GM15510 (cell line): ENCODE data around the gene TTC28.

Experiments used
- POLR2A ChIP-seq: IDR thresholded peaks from 3 replicates; pipeline ENCODE4 v1.6.1; 2011; ENCODE audit warnings: borderline replicate concordance; ENCODE audit not compliant: insufficient read length; ENCODE audit errors: extremely low read depth

The TTC28 gene

GRCh38 chr22:28198692-28199091, 480.9 kb downstream of the TTC28 start:
- no peak for TF ChIP-seq POLR2A

GRCh38 chr22:28188178-28188879, 491.3 kb downstream of the TTC28 start:
- no peak for TF ChIP-seq POLR2A

GRCh38 chr22:28187612-28188011, 492.0 kb downstream of the TTC28 start:
- no peak for TF ChIP-seq POLR2A

DNA sequence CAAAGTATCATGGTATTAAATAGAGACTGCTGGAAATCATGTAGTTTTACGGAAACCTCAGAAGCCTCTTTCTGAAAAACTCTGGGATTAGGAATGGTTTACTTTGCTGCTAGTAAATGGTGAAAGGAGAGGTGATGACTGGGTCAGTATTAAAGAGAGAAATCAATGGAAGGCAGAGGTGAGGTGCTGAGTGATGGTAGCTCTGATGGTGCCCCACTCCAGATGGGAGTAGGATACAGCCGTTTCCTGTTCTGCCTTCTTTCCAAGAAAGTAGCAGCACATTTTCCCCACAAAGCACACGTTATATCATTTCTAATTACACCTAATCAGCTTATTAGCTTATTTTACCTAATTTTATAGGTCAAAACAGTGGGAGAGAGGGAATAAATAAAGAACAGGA, 493.0 kb downstream of the TTC28 start:
- no peak for TF ChIP-seq POLR2A

DNA sequence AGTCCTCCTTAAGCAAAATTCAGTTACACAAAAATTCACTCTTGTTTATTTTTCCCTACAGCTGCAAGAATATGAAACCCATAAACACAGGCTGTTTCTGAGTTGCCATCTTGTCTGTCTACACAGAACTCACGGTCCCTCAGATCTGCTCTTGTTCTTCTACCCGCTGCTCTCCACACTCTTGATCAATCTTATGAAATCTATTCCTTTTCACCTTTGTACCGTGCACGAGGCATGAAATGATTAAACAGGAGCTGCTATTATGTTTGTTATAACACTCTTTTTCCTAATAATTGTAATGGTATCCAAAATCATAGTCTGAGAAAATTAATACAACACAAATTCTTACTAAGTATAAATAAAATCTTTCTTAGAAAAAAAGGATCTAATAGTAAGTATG, 494.5 kb downstream of the TTC28 start:
- TF ChIP-seq POLR2A, result no peak

DNA sequence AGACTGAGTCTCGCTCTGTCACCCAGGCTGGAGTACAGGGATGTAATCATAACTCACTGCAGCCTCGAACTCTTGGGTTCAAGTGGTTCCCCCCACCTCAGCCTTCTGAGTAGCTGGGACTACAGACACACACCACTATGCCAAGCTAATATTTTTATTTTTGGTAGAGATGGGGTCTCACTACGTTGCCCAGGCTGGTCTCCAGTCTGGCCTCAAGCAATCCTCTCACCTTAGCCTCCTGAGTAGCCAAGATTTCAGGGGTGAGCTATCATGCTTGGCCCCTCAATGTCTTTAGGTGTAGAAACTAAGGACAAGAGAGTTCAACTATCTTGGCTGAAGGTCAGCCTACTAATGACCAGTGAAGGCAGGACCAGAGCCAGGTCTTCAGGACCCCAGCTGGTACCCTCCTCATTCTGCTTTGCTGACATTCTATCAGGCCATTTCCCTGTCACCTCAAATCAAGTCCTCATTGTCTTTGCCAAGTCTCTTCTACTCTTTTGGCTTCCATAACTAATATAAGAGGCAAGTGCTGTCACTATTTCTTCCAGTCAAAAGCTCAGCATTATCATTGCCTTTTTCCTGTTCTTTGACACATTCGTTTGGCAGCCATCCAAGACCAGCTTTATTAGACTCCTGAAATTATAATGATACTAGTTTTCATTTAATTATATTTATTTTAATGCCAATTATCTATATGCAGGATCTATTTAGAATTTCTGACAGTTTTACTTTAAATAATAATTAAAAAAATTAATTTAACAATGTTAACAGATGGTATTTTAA, 496.4 kb downstream of the TTC28 start:
- TF ChIP-seq POLR2A, result no peak

GRCh38 chr22:28180804-28181731, 498.6 kb downstream of the TTC28 start:
- TF ChIP-seq POLR2A, result no peak

DNA sequence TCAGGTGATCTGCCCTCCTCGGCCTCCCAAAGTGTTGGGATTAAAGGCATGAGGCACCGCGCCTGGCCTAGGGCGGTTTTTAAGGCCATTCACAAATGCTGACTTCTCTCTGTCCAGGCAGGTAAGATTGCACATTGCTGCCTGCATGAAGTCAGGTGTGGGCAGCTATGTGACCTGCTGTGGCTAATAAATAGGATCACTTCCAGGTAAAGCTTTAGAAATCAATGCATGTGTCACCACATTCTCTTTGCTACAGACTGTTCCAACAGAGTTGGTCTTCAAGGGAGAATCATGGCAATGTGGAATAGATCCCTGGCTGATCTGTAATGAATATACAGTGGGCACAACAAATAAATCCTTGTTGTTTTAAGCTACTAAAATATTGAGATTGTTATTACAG, 500.2 kb downstream of the TTC28 start:
- TF ChIP-seq POLR2A, result no peak

- no peak for TF ChIP-seq POLR2A
Measured at GRCh38 chr22:28175730-28176492, 503.7 kb downstream of the TTC28 start.

- TF ChIP-seq POLR2A, result no peak
Measured at GRCh38 chr22:28174509-28174908, 505.1 kb downstream of the TTC28 start.

DNA sequence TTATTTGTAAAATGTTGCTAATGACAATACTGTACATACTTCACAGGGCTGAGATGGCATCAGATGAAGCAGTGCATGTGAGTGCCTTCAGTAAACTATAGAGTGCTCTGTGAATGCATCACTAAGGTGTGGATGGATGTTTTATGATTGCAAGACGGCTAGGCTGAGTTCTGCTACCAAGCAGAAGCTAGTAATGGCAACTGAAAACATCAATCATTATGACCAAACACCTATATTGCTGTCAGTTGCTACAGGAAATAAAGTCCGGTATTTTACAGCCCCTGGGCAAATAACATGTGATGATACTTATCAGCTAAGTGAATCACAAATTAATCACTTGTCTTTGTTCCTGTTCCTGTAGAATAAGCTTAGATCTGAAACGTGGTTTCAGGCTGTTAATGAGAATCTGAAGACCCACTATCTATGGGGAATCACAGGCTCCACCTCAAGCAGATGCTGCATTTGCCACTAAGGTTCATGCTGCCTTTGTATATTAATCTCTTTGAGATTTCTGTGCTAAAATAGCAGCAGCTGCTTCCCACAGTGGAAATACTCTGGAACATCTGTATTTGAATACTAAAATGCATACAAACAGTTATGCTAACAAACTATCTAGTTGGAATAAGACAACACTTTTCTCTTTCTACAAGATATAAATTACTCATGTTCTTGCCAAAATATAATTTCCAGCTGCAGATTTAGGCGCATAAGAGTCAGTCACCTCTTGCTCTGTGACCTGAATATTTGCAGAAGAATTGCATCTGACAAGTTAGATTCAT, 506.6 kb downstream of the TTC28 start:
- no peak for TF ChIP-seq POLR2A

GRCh38 chr22:28171712-28172111, 507.9 kb downstream of the TTC28 start:
- no peak for TF ChIP-seq POLR2A

- TF ChIP-seq POLR2A, result no peak
Measured at GRCh38 chr22:28171115-28171514, 508.5 kb downstream of the TTC28 start.

- TF ChIP-seq POLR2A, result no peak
Measured at GRCh38 chr22:28155808-28156207, 523.8 kb downstream of the TTC28 start.

- no peak for TF ChIP-seq POLR2A
Measured at GRCh38 chr22:28154861-28155260, 524.8 kb downstream of the TTC28 start.
